Panc1 (cell line): Measurements from ENCODE around the gene IL36B. TPM values are rescaled to one million over a fixed set of nuclear protein-coding genes. Genes with fewer than 3 reads are reported as not detected.

ENCODE experiments used
- ATAC-seq: fragments of 200-7000 bp; cut with Tn5 transposase; 2 replicates; pipeline ENCODE4 v1.9.1; 2020; ENCODE audit warnings: mild to moderate bottlenecking, moderate library complexity
- BruUV-seq: library from RNA; stranded (reverse); fragments of 400-500 nt; replicated peaks from 2 replicates; lab custom pipeline; 2021; lab: Mats Ljungman, UMichigan
- CTCF ChIA-PET: fragments of 300-600 bp; sonication (Branson Sonifier 250); formaldehyde crosslinking; loops from one replicate; lab custom pipeline; 2022; ENCODE audit warnings: antibody characterized with exemption; lab: Charles Lee
- POLR2A ChIA-PET: fragments of 300-600 bp; sonication (Branson Sonifier 250); formaldehyde crosslinking; loops from one replicate; lab custom pipeline; 2022; ENCODE audit warnings: antibody characterized with exemption; lab: Charles Lee
- DNase-seq: peaks from one replicate; pipeline ENCODE4 v3.0.0-alpha.2; 2010; ENCODE audit warnings: low read depth, low spot score
- H3K27ac ChIP-seq: 2 replicates; pipeline ENCODE4 v1.5.1; 2011; ENCODE audit warnings: mild to moderate bottlenecking, low read length, inconsistent platforms
- H3K27me3 ChIP-seq: fragments of 200-500 bp; sonication (Bioruptor generic); 2 replicates; pipeline ENCODE4 v1.6.0; 2014; ENCODE audit warnings: low read length, inconsistent platforms; ENCODE audit not compliant: control insufficient read depth, insufficient read depth
- H3K36me3 ChIP-seq: fragments of 200-500 bp; sonication (Bioruptor generic); 2 replicates; pipeline ENCODE4 v1.5.1; 2014; ENCODE audit warnings: inconsistent platforms, mild to moderate bottlenecking, low read length, moderate library complexity; ENCODE audit not compliant: control insufficient read depth, insufficient read depth
- H3K4me1 ChIP-seq: 2 replicates; pipeline ENCODE4 v1.5.1; 2011; ENCODE audit warnings: inconsistent platforms, mild to moderate bottlenecking, low read length, moderate library complexity; ENCODE audit not compliant: control insufficient read depth, insufficient read depth
- H3K4me3 ChIP-seq, 2 experiments: 2 replicates each; pipeline ENCODE4 v1.5.1; 2011 to 2012; ENCODE audit warnings: low read depth in 2 of 2, low read length in 2 of 2, mild to moderate bottlenecking in 2 of 2, inconsistent platforms in 1 of 2, moderate library complexity in 1 of 2
- H3K9me3 ChIP-seq: fragments of 200-500 bp; sonication (Bioruptor generic); 2 replicates; pipeline ENCODE4 v1.5.1; 2014; ENCODE audit warnings: low read depth, mild to moderate bottlenecking, inconsistent platforms, low read length, moderate library complexity; ENCODE audit not compliant: control insufficient read depth, insufficient read depth
- CTCF ChIP-seq: fragments of 450-650 bp; IDR thresholded peaks from 2 replicates; pipeline ENCODE4 v1.5.1; 2017; ENCODE audit warnings: mild to moderate bottlenecking
- POLR2AphosphoS5 ChIP-seq: IDR thresholded peaks from 2 replicates; pipeline ENCODE4 v1.6.1; 2012; ENCODE audit warnings: mild to moderate bottlenecking, low read depth, low read length, moderate library complexity
- REST ChIP-seq, 2 experiments: IDR thresholded peaks; 2 replicates each; pipeline ENCODE4 v1.6.1; 2011 to 2012; ENCODE audit warnings: low read depth in 2 of 2, control low read depth in 1 of 2, low read length in 1 of 2, mild to moderate bottlenecking in 1 of 2, moderate library complexity in 1 of 2; ENCODE audit not compliant: insufficient read depth in 1 of 2
- SIN3A ChIP-seq: IDR thresholded peaks from 2 replicates; pipeline ENCODE4 v1.6.1; 2012; ENCODE audit warnings: low read depth, mild to moderate bottlenecking, low read length, moderate library complexity, borderline replicate concordance; ENCODE audit not compliant: insufficient read depth
- TCF7L2 ChIP-seq: IDR thresholded peaks from 2 replicates; pipeline ENCODE4 v1.6.1; 2011; ENCODE audit warnings: mild to moderate bottlenecking, low read depth, low read length, inconsistent platforms
- in situ Hi-C: cut with HindIII; loops from 2 replicates; pipeline ENCODE4 v1.10.0; 2016; ENCODE audit warnings: low sequenced_read_pairs, low pct_unique_long_range_greater_than_20kb
- intact Hi-C: fragments of 100-400 bp; cut with micrococcal nuclease; formaldehyde crosslinking; loops from one replicate; pipeline ENCODE4 v1.10.0; 2022; ENCODE audit not compliant: unreplicated experiment
- total RNA-seq: library from RNA; stranded (reverse); gene quantifications from one replicate; pipeline ENCODE4 v1.2.1, GENCODE V29; 2021; ENCODE audit not compliant: unreplicated experiment

Gene IL36B
- total RNA-seq, 1 experiment from 2014 or later: not detected

DNA sequence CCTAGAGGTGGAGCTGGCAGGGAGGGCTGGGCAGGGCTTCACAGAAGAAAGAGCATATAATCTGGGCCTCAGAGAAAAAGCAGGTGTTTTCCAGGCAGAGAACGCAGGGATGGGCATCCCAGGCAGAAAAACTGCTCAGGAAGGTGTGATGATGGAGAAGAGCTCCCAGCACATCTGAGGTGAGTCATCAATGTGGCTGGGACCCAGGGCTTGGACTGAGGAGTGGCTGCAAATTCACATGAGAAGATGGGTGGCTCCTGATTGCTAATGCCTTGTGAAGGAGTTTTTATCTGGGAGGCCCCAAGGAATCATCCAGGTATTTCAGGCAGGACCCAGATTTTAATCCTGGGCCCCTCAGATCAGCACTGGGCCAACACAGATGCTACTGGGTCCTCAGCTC, 25.3 kb upstream of the IL36B start:
- in situ Hi-C loops: no loop called here
- Histone ChIP-seq H3K36me3 (no peaks in the 10 kb centered on the region), H3K4me3 (no peak overlapping the region), H3K27me3 (0 out of 2 replicates have a peak, but pooled peaks cover 4% of the 10 kb centered on the region), H3K9me3 (no peaks in the 10 kb centered on the region), H3K27ac (no peak overlapping the region), H3K4me1 (no peaks in the 10 kb centered on the region; the same call in 1 of the 2 replicates)
- DNase-seq (no peak), ATAC-seq (no peak)
- no TSS peak for BruUV-seq
- TF ChIP-seq SIN3A: no peak
- intact Hi-C loops: no loop called here
- POLR2A ChIA-PET: no interaction called here
- CTCF ChIA-PET: no interaction called here

DNA sequence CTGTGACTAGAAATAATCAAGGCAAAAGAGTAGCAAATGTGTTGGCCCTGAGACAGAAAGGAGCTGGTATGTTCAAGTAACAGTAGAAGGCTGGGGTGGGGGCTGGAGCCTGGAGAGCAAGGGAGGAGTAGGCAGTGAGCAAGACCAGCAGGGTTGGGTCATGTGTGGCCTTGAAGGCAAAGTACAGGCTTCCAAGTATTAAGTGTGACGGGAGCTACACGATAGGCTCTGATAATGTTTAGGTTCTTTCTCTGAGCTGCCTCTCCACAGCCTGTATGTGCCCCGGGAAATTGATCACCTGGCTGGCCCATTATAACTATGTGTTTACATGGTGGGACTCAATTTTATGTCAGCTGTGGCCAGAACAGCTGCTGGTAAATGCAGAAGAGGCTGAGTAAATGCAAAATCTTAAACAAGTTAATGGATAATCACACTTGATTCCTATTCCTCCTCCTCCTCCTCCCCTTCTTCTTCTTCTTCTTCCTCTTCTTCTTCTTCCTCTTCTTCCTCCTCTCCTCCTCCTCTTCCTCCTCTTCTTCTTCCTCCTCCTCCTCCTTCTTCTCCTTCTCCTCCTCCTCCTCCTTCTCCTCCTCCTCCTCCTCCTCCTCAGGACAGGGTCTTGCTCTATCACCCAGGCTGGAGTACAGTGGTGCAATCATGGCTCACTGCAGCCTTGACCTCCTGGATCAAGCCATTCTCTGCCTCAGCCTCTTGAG, 24.4 kb upstream of the IL36B start:
- ChIA-PET CTCF (interaction anchor here (0.6 kb wide), 1 partner anchor 406 kb away, joined by 9 read pairs; no protein-coding TSS in a partner anchor), POLR2A (interaction anchor here (0.6 to 0.7 kb wide), 2 partner anchors 136 to 299 kb away, joined by 3 read pairs; no protein-coding TSS in a partner anchor)
- in situ Hi-C loops (no loop called here), intact Hi-C loops (no loop called here)
- no peaks in the 10 kb centered on the region for H3K36me3 ChIP-seq
- no peak for ATAC-seq
- H3K27me3 ChIP-seq: 0 out of 2 replicates have a peak, but pooled peaks cover 4% of the 10 kb centered on the region
- no peak overlapping the region for H3K4me3 ChIP-seq
- DNase-seq: no peak
- no peaks in the 10 kb centered on the region; the same call in 1 of the 2 replicates for H3K4me1 ChIP-seq
- H3K9me3 ChIP-seq: no peaks in the 10 kb centered on the region
- H3K27ac ChIP-seq: no peak overlapping the region
- BruUV-seq: no TSS peak
- TF ChIP-seq POLR2AphosphoS5 (no peak), SIN3A (no peak), TCF7L2 (no peak), REST (IDR thresholded peaks at IDR 0.05; ENCODE audit: insufficient read depth in 1 of 2, low read depth in 2 of 2, low read length in 1 of 2) (no peak), CTCF (no peak)

GRCh38 chr2:113075600-113075999, 22.9 kb upstream of the IL36B start:
- Histone ChIP-seq H3K27ac (no peak overlapping the region), H3K4me3 (no peak overlapping the region), H3K9me3 (no peaks in the 10 kb centered on the region), H3K36me3 (no peaks in the 10 kb centered on the region), H3K27me3 (0 out of 2 replicates have a peak, but pooled peaks cover 4% of the 10 kb centered on the region), H3K4me1 (no peaks in the 10 kb centered on the region; the same call in 1 of the 2 replicates)
- DNase-seq (no peak), ATAC-seq (no peak)
- intact Hi-C loops: no loop called here
- ChIA-PET CTCF (no interaction called here), POLR2A (no interaction called here)
- no TSS peak for BruUV-seq
- in situ Hi-C loops: no loop called here
- TF ChIP-seq SIN3A (no peak), TCF7L2 (no peak), REST (IDR thresholded peaks at IDR 0.05; ENCODE audit: insufficient read depth in 1 of 2, low read depth in 2 of 2, low read length in 1 of 2) (no peak)
